Fibroblast of lung (primary cell): ENCODE results near the gene ZNF280C. TPM values are rescaled to one million over a fixed set of nuclear protein-coding genes. Genes with fewer than 3 reads are reported as not detected.
A peak's percentile ranks its signal among the peaks of the same experiment; 100 is the strongest.

Source experiments
- DNase-seq, 2 donors: peaks; one replicate each; pipeline versions ENCODE4 v3.0.0 to v3.0.0-alpha.2; 2010; ENCODE audit warnings: low read depth in 2 of 2
- H2AFZ ChIP-seq: 2 replicates; pipeline ENCODE4 v1.5.1; 2012; ENCODE audit warnings: low read length, control low read depth, inconsistent platforms
- H3K27ac ChIP-seq: 2 replicates; pipeline ENCODE4 v1.5.1; 2011; ENCODE audit warnings: low read length, control low read depth; ENCODE audit not compliant: insufficient read depth
- H3K27me3 ChIP-seq: 2 replicates; pipeline ENCODE4 v1.5.1; 2011; ENCODE audit warnings: mild to moderate bottlenecking, low read length; ENCODE audit not compliant: control insufficient read depth, insufficient read depth
- H3K36me3 ChIP-seq: 2 replicates; pipeline ENCODE4 v1.5.1; 2011; ENCODE audit warnings: low read length; ENCODE audit not compliant: control insufficient read depth, insufficient read depth
- H3K4me1 ChIP-seq: 2 replicates; pipeline ENCODE4 v1.5.1; 2011; ENCODE audit warnings: low read length; ENCODE audit not compliant: control insufficient read depth, insufficient read depth; ENCODE audit errors: extremely low read depth
- H3K4me2 ChIP-seq: 2 replicates; pipeline ENCODE4 v1.5.1; 2011; ENCODE audit warnings: low read length, control low read depth; ENCODE audit not compliant: insufficient read depth; ENCODE audit errors: extremely low read depth
- H3K4me3 ChIP-seq, 4 experiments: fragments of 200-600 bp in 1 of 4; sonication (generic) in 1 of 4; replicated peaks in 1 of 4; 2 replicates each; pipeline ENCODE4 v1.5.1; 2011 to 2016; ENCODE audit warnings: low read length in 4 of 4, low read depth in 3 of 4, mild to moderate bottlenecking in 3 of 4, control low read depth in 2 of 4, inconsistent platforms in 1 of 4, mixed read lengths in 1 of 4; ENCODE audit not compliant: insufficient read depth in 1 of 4; ENCODE audit errors: control extremely low read depth in 1 of 4
- H3K79me2 ChIP-seq: 2 replicates; pipeline ENCODE4 v1.5.1; 2012; ENCODE audit warnings: mild to moderate bottlenecking, low read length, inconsistent platforms; ENCODE audit not compliant: control insufficient read depth, insufficient read depth
- H3K9ac ChIP-seq: 2 replicates; pipeline ENCODE4 v1.5.1; 2011; ENCODE audit warnings: mild to moderate bottlenecking, low read length, control low read depth; ENCODE audit not compliant: insufficient read depth
- H3K9me3 ChIP-seq: 2 replicates; pipeline ENCODE4 v1.5.1; 2012; ENCODE audit warnings: low read depth, low read length; ENCODE audit not compliant: control insufficient read depth, insufficient read depth
- H4K20me1 ChIP-seq: 2 replicates; pipeline ENCODE4 v1.5.1; 2011; ENCODE audit warnings: low read length; ENCODE audit not compliant: control insufficient read depth, insufficient read depth; ENCODE audit errors: extremely low read depth
- CTCF ChIP-seq, 2 donors: IDR thresholded peaks in 1 of 2; conservative IDR thresholded peaks in 1 of 2; 1 replicate in 1 of 2; 2 replicates in 1 of 2; pipeline ENCODE4 v1.5.1; 2011 to 2012; ENCODE audit warnings: low read length in 2 of 2, control low read depth in 1 of 2, inconsistent platforms in 1 of 2, low read depth in 1 of 2, mild to moderate bottlenecking in 1 of 2
- EZH2 ChIP-seq: IDR thresholded peaks from 2 replicates; pipeline ENCODE4 v1.5.1; 2012; ENCODE audit warnings: low read length, control low read depth, mild to moderate bottlenecking; ENCODE audit errors: missing control alignments
- polyA plus RNA-seq, 2 donors: library from polyadenylated mRNA; depleted of rRNA in 1 of 2; stranded (reverse) in 1 of 2; unstranded in 1 of 2; fragments of >200 nt; gene quantifications; 2 replicates each; pipeline ENCODE4 v1.2.1, GENCODE V29; 2011 to 2012; ENCODE audit warnings: missing spikeins in 1 of 2
- total RNA-seq: library from RNA; depleted of rRNA; stranded (reverse); fragments of >200 nt; gene quantifications from 2 replicates; pipeline ENCODE4 v1.2.1, GENCODE V29; 2014

ZNF280C gene
- total and polyA plus RNA-seq, 2 donors (not counting 1 experiment from before 2014, with no cell fraction given) = 4.1 to 8.7 TPM

- DNase-seq = peak in 1 of 2 donors; percentile 1
- peak overlapping the region; percentile 82 for H3K4me2 ChIP-seq
These were observed 697 bp downstream of the ZNF280C start for GRCh38 chrX:130267956-130268448.

GRCh38 chrX:130264573-130264972 lies 4.1 kb downstream of the ZNF280C start:
- Histone ChIP-seq H3K79me2 (peaks cover 19% of the 10 kb centered on the region), H3K4me2 (no peak overlapping the region), H2AFZ (no peak overlapping the region), H3K9ac (no peak overlapping the region), H3K4me3 (no peak overlapping the region), H3K36me3 (no peaks in the 10 kb centered on the region), H3K9me3 (no peaks in the 10 kb centered on the region), H3K4me1 (no peaks in the 10 kb centered on the region), H3K27ac (no peak overlapping the region), H4K20me1 (no peaks in the 10 kb centered on the region), H3K27me3 (no peaks in the 10 kb centered on the region)
- DNase-seq = peak in 1 of 2 donors; percentile 4
- TF ChIP-seq CTCF (conservative IDR thresholded peaks at IDR 0.05 in 1 of 2, IDR thresholded peaks at IDR 0.05 in 1 of 2; ENCODE audit: low read depth in 1 of 2, low read length in 2 of 2) (no peak), EZH2 (no peak)

More at GRCh38 chrX:130267956-130268448, 697 bp downstream of the ZNF280C start:
- peak overlapping the region; percentile 65 for H3K27ac ChIP-seq
- no peaks in the 10 kb centered on the region for H3K9me3 ChIP-seq
- H3K27me3 ChIP-seq = no peaks in the 10 kb centered on the region
- TF ChIP-seq CTCF (conservative IDR thresholded peaks at IDR 0.05 in 1 of 2, IDR thresholded peaks at IDR 0.05 in 1 of 2; ENCODE audit: low read depth in 1 of 2, low read length in 2 of 2) (no peak), EZH2 (no peak)
- H4K20me1 ChIP-seq = no peaks in the 10 kb centered on the region
- H3K4me3 ChIP-seq = peak overlapping the region; percentile 76 to 91 (median 76)
- peaks cover 13% of the 10 kb centered on the region for H3K79me2 ChIP-seq
- no peak overlapping the region for H2AFZ ChIP-seq
- no peaks in the 10 kb centered on the region for H3K36me3 ChIP-seq
- H3K9ac ChIP-seq = peak overlapping the region; percentile 80
- no peaks in the 10 kb centered on the region for H3K4me1 ChIP-seq

GRCh38 chrX:130263016-130263415 lies 5.7 kb downstream of the ZNF280C start:
- Histone ChIP-seq H3K4me2 (no peak overlapping the region), H3K9ac (no peak overlapping the region), H4K20me1 (no peaks in the 10 kb centered on the region), H2AFZ (no peak overlapping the region), H3K9me3 (no peaks in the 10 kb centered on the region), H3K27me3 (no peaks in the 10 kb centered on the region), H3K79me2 (peaks cover 18% of the 10 kb centered on the region), H3K36me3 (no peaks in the 10 kb centered on the region), H3K4me3 (no peak overlapping the region), H3K4me1 (no peaks in the 10 kb centered on the region), H3K27ac (no peak overlapping the region)
- peak in 1 of 2 donors; percentile 33 for DNase-seq
- TF ChIP-seq CTCF (conservative IDR thresholded peaks at IDR 0.05 in 1 of 2, IDR thresholded peaks at IDR 0.05 in 1 of 2; ENCODE audit: low read depth in 1 of 2, low read length in 2 of 2) (no peak), EZH2 (no peak)
